T-helper 2 cell treated with Interferon-gamma antibody and Interleukin-4, amounts not matched to agents 5 μg/mL and 100 μg/mL, for 36 hours (primary cell): ENCODE data around the gene PPP1R7.

Source experiments
- DNase-seq: peaks from one replicate; pipeline ENCODE4 v3.0.0; 2021; ENCODE audit warnings: low spot score
- H3K27ac Mint-ChIP-seq: one replicate; pipeline ENCODE4 v1.8.0; 2021; ENCODE audit warnings: mild to moderate bottlenecking, mixed read lengths
- H3K27me3 Mint-ChIP-seq: one replicate; pipeline ENCODE4 v1.8.0; 2021; ENCODE audit warnings: low read depth, mixed read lengths
- H3K36me3 Mint-ChIP-seq: one replicate; pipeline ENCODE4 v1.8.0; 2021; ENCODE audit warnings: low read depth, mixed read lengths
- H3K4me1 Mint-ChIP-seq: one replicate; pipeline ENCODE4 v1.8.0; 2021; ENCODE audit warnings: low read depth, mixed read lengths
- H3K4me3 Mint-ChIP-seq: one replicate; pipeline ENCODE4 v1.8.0; 2022; ENCODE audit warnings: mild to moderate bottlenecking, moderate library complexity, mixed read lengths
- H3K9me3 Mint-ChIP-seq: one replicate; pipeline ENCODE4 v1.8.0; 2021; ENCODE audit warnings: mixed read lengths

Gene PPP1R7

DNA sequence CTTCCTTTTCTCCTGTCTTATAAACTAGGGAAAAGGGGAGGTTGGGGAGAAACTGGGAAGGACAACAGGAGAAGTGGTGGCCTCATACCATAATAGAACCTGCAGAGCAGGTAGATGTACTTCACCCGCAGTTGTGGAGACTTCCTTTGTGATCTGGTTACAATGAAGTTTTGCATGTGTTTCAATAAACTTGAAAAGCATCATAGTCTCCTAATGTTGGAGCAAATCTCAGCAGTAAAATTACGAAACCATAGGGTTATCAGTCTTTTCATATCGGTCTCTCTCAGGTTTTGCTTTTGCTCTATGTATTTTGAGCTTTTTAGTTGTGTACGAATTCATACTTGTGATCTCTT lies 68.7 kb downstream of the PPP1R7 start:
- Mint-ChIP-seq H3K36me3 (no peaks in the 10 kb centered on the region), H3K27me3 (peaks cover 26% of the 10 kb centered on the region), H3K9me3 (no peaks in the 10 kb centered on the region), H3K4me3 (peak overlapping the region; percentile 83), H3K27ac (no peak overlapping the region), H3K4me1 (peaks cover 10% of the 10 kb centered on the region)
- no peak for DNase-seq

DNA sequence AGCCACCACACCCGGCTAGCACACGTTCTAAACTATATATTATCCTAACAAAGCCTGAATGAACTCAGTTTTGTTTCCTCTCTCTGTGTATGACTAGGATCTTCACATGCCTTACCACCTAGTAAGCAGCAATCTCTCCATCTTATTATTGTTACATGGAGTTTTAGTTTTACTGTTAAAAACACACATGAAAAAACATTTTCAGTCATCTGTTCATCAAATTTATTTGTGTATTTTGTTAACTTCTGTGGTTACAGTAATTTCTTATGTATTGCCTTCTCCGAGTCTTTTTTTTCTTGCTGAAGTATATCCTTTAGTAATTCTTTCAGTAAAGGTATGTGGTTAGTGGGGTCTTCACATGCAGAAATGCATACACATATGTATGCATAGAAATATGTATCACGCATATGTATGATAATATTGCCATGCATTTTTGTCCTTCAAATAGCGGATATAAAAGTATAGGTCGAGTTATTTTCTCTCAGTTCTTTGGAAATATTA lies 69.6 kb downstream of the PPP1R7 start:
- H3K4me3 Mint-ChIP-seq = no peak overlapping the region
- H3K36me3 Mint-ChIP-seq = no peaks in the 10 kb centered on the region
- peaks cover 10% of the 10 kb centered on the region for H3K4me1 Mint-ChIP-seq

DNA sequence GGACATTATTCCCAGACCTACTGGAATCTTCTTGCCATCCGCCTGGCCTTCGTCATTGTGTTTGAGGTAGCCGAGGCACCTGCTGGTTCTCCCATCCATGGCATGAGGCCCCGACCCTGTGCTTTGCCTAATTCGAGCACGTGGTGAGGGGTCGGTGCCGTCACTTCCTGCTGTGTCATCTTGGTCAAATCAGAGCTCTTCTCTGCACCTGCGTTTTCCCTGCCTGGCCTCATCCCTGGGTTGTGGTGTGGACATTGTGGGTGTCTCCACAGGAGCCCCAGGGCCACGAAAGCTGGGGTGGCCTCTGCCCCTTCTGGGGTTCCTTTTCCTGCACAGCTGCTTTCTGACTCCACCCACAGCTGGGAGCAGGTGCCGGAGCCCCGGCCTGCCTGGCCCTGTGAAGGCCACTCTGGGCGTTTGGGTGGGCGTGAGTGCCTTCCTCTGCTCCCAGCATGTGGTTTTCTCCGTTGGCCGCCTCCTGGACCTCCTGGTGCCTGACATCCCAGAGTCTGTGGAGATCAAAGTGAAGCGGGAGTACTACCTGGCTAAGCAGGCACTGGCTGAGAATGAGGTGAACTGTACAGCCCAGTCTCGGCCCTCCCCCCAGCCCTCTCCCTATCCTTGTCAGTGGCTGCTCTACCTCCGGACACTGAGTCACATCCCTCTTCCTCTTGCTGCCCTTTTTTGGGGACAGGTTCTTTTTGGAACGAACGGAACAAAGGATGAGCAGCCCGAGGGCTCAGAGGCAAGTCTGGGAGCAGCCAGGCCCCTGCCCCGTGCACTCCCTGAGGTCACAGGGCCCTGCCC lies 73.1 kb downstream of the PPP1R7 start:
- no peak for DNase-seq
- Mint-ChIP-seq H3K9me3 (no peaks in the 10 kb centered on the region), H3K4me3 (no peak overlapping the region), H3K4me1 (peaks cover 10% of the 10 kb centered on the region), H3K36me3 (peaks cover 12% of the 10 kb centered on the region), H3K27me3 (peaks cover 18% of the 10 kb centered on the region), H3K27ac (no peak overlapping the region)

More for the DNA sequence above, 69.6 kb downstream of the PPP1R7 start:
- Mint-ChIP-seq H3K27me3 (peaks cover 26% of the 10 kb centered on the region), H3K9me3 (no peaks in the 10 kb centered on the region), H3K27ac (no peak overlapping the region)
- no peak for DNase-seq

DNA sequence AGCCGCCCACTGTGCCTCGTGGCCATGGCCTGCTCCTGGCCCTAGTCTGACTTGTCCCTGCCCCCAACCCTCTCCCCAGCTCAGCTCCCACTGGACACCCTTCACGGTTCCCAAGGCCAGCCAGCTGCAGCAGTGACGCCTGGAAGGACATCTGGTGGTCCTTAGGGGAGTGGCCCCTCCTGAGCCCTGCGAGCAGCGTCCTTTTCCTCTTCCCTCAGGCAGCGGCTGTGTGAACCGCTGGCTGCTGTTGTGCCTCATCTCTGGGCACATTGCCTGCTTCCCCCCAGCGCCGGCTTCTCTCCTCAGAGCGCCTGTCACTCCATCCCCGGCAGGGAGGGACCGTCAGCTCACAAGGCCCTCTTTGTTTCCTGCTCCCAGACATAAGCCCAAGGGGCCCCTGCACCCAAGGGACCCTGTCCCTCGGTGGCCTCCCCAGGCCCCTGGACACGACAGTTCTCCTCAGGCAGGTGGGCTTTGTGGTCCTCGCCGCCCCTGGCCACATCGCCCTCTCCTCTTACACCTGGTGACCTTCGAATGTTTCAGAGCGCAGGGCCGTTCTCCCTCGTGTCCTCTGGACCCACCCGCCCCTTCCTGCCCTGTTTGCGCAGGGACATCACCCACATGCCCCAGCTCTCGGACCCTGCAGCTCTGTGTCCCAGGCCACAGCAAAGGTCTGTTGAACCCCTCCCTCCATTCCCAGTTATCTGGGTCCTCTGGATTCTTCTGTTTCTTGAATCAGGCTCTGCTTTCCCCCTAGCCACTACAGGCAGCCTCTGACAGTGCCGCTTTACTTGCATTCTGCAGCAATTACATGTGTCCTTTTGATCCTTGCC lies 74.0 kb downstream of the PPP1R7 start:
- Mint-ChIP-seq H3K4me3 (no peak overlapping the region), H3K9me3 (no peaks in the 10 kb centered on the region), H3K36me3 (peaks cover 16% of the 10 kb centered on the region), H3K27me3 (peaks cover 11% of the 10 kb centered on the region), H3K4me1 (peaks cover 2% of the 10 kb centered on the region), H3K27ac (no peak overlapping the region)
- no peak for DNase-seq

DNA sequence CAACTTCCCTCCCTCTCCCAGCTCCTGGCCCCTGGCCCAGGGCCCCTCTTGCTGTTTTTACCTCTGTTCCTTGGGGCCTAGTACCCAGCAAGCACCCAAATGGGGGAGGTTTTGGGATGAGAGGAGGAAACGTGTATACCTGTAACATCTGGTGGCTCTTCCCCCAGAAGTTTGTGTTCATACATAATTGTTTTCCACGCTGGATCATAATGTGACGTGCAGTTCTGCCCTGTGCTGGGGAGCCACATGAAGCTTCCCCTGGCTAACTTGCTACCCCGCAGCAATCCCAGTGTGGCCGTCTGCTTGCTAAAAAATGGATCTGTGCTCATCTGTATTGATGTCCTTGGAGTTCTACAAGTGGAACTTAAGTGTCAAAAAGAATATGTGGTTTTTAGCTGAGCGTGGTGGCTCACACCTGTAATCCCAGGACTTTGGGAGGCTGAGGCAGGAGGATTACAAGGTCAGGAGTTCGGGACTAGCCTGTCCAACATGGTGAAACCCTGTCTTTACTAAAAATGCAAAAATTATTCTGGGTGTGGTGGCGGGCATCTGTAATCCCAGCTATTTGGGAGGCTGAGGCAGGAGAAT lies 74.7 kb downstream of the PPP1R7 start:
- Mint-ChIP-seq H3K4me1 (no peaks in the 10 kb centered on the region), H3K36me3 (peaks cover 17% of the 10 kb centered on the region), H3K27me3 (peaks cover 4% of the 10 kb centered on the region), H3K4me3 (no peak overlapping the region), H3K27ac (no peak overlapping the region), H3K9me3 (no peaks in the 10 kb centered on the region)
- no peak for DNase-seq

DNA sequence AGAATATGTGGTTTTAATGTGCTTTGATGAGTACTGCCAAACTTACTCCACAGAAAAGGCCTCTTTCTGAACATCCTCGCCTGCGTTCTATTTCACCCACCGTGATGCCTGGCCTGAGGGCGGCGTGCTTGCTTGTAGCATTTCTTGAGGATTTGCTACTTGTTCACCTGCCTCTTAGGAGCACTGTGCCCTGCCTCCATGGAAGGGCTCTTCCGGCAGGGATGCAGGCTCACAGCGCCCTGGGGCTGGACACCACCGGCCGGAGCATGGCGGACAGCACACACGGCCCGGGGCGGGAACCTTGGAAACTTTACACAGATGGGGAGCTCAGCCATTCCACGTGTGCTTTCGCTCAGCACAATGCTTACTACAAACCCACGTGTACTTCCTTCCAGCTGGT lies 75.3 kb downstream of the PPP1R7 start:
- H3K9me3 Mint-ChIP-seq = no peaks in the 10 kb centered on the region
- peaks cover 22% of the 10 kb centered on the region for H3K36me3 Mint-ChIP-seq
- no peak overlapping the region for H3K4me3 Mint-ChIP-seq
- no peaks in the 10 kb centered on the region for H3K4me1 Mint-ChIP-seq
- no peak for DNase-seq
- H3K27me3 Mint-ChIP-seq = no peaks in the 10 kb centered on the region
- H3K27ac Mint-ChIP-seq = no peak overlapping the region

DNA sequence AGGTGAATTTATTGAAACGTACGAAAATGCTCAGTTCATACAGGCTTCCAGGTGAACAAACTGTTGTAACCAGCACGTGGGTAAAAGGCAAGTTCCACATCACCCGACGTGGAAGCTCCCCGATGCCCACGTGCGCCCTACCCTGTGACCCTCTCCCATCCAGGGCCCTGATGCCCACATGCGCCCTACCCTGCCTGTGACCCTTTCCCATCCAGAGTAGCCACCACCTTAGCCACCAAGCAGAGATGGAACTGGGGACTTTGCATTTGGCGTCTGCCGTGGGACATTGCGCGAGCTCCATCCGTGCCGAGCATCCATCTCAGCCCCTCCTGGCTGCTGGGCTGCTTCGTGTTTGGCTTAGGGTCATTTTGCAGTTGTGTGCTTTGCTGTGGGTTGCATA lies 75.7 kb downstream of the PPP1R7 start:
- H3K4me1 Mint-ChIP-seq = no peaks in the 10 kb centered on the region

DNA sequence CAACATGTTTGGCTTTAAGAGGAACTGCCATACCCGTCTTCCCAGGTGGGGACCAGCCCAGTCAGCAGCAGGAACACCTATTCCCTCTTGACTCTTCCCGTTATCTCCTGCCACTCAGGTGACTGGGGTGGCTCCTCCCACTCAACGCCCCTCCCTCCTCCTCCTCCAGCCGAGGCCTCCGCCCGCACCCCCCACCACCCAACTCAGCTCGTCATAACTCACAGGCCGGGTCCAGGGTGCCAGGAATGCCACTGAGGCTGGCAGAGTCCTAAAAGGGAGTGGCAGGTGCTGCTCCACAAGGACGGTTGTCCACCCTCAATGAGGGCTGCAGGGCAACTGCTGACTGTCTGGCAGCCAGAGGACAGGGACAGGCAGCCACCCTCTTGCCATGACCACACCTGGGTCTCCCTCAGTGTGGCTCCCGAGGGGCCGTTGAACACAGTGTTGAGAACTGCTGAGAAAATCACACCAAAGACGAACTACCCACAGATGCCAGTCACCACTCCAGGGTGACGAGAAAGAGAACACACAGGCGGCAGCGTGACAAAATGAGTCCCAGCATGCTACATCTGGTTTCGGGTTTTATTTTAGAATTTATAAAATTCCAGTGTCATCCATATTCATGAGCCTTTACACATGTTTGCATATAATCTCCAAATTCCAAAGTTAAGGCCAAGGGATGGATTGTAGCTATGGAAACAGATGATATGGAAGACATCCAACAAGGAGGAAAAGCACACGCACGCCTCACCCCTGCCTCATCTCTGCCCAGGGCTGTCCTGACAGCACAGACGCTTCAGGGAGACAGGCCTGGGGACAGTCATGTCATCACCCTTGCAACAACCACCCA lies 76.7 kb downstream of the PPP1R7 start:
- no peaks in the 10 kb centered on the region for H3K4me1 Mint-ChIP-seq
- H3K27ac Mint-ChIP-seq = peak overlapping the region; percentile 62
- H3K4me3 Mint-ChIP-seq = no peak overlapping the region
- H3K9me3 Mint-ChIP-seq = no peaks in the 10 kb centered on the region
- peaks cover 32% of the 10 kb centered on the region for H3K36me3 Mint-ChIP-seq
- H3K27me3 Mint-ChIP-seq = no peaks in the 10 kb centered on the region
- no peak for DNase-seq

More for the DNA sequence above, 75.7 kb downstream of the PPP1R7 start:
- Mint-ChIP-seq H3K27me3 (no peaks in the 10 kb centered on the region), H3K27ac (no peak overlapping the region), H3K9me3 (no peaks in the 10 kb centered on the region), H3K4me3 (no peak overlapping the region), H3K36me3 (peaks cover 25% of the 10 kb centered on the region)
- no peak for DNase-seq

DNA sequence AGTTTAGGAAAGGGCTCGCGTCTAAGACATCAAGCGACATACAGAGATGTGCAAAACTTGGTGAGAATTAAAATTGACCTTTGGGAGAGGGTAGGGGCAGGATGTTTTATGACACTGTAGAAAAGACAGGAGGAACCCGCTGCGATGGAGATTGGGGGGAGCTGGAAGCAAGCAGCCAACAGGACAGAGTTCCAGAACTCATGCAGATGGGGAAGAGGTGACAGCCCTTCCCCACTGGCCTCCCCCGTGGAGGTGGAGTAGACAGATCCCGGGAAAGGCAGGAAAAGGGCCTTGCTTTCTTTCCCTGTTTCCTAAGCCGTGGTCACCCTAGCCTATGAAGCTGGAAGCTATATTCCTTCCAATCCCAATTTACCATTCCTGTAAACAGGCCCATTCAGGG lies 77.3 kb downstream of the PPP1R7 start:
- Mint-ChIP-seq H3K27ac (peak overlapping the region; percentile 62), H3K36me3 (peaks cover 38% of the 10 kb centered on the region), H3K9me3 (no peaks in the 10 kb centered on the region), H3K4me3 (no peak overlapping the region), H3K27me3 (no peaks in the 10 kb centered on the region), H3K4me1 (peaks cover under 1% of the 10 kb centered on the region)
- DNase-seq = no peak

DNA sequence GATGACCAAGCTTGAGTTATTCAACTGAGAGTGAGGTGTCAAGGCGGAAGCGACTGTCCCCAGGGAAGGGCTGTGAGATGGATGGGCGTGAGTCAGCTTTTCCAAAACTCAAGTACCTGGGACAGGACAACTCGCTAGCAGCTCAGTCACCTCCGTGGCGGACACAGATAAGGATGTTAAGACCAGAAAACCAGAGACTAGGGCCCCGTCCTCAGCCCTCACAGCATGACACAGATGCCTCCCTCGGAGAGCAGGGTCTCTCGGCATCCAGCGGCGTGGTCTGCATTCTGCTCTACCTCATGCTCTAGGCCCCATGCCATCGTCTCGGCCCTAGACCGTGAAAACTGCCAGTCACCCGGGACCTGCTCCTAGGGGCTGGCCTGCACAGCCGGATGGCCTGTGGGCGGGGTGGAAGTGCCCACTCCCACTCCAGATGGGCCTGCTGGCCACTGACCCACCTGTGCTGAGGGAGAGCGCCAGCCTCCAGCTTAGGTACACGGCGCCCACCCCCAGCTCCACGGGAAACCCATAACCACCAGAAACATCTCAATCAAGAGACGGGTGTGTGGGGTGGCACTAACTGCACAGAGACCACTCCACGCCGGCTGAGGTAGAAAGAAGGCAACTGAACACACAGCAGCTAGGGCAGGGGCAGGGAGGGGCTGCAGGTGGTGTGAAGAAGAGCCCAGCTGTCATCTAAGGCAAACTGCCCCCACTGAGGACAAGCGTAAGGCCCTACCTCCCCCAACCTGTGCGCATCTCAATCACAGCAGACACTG lies 78.0 kb downstream of the PPP1R7 start:
- Mint-ChIP-seq H3K27ac (no peak overlapping the region), H3K36me3 (peaks cover 43% of the 10 kb centered on the region), H3K9me3 (no peaks in the 10 kb centered on the region), H3K4me3 (no peak overlapping the region), H3K27me3 (no peaks in the 10 kb centered on the region), H3K4me1 (peaks cover 2% of the 10 kb centered on the region)
- no peak for DNase-seq

DNA sequence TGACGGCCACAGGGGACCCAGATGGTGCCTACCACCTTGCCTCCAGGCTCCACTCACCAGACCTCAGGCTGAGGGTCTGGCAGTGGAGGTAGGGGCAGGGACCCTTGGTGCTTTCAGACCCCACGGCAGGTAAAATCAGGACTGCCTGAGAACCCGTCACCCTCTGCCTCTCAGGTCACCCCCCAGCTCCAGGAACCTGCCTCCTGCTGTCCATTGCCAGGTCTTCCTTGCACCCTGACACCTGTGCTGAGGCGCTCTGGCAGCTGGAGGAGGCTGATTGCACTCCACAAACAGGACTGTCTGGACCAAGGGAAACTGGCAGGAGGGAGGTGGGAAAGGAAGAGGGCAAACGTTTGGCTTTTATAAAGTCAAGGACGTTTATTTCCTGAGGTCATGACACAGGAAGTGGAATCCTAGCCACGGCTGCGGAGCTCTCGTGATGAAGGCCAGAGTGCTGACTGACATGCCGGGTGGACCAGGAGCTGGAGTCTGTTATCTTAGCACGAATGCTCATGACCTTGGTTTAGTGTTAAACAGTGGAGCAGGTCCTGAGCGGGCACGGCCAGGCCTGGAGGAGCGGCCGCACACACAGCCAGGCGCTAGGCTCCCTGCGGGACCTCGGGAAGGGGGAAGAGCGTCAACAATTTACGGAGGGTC lies 78.7 kb downstream of the PPP1R7 start:
- H3K36me3 Mint-ChIP-seq = peaks cover 44% of the 10 kb centered on the region
- no peaks in the 10 kb centered on the region for H3K27me3 Mint-ChIP-seq
- DNase-seq = no peak
- H3K4me1 Mint-ChIP-seq = peaks cover 2% of the 10 kb centered on the region
- no peaks in the 10 kb centered on the region for H3K9me3 Mint-ChIP-seq
- no peak overlapping the region for H3K4me3 Mint-ChIP-seq
- no peak overlapping the region for H3K27ac Mint-ChIP-seq

DNA sequence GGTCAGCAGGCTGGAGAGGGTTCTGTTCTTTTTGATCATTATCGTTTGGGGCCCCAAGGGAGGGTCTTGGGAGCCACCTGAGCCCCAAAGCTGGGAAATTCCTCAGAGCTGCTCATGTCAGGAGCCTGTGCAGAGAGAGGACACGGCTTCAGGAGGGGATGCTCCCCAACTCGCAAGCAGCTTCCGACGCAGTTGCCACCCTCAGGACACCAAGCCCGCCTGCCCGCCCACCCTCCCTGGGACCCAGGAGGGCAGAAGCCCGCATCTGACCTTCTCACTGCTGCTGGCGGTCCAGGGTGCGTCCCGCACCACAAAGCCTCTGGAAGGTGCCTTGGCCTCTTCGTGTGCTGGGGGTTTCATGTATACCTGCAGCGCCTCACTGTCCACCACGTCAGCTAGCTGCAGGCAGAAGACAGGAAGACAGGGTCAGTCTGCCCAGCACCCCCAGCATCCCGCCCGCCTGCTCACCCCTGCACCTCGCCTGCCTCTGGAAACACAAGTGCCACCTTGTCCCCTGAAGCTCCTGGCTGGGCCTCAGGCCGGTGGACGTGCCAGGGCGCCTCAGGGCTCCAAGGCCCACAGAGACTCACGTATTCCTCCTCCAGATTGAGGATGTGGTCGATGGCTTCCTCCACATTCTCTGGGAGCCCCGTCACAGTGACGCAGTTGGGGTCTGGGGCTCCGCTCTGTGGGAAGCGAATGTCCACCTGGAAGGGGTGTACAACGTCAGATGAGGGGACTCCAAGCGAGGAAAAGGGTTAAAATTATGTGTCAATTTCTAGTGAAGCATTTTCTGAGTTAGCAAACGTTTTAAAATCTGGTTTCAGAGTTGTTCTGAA lies 79.5 kb downstream of the PPP1R7 start:
- no peak overlapping the region for H3K4me3 Mint-ChIP-seq
- peaks cover 48% of the 10 kb centered on the region for H3K36me3 Mint-ChIP-seq
- H3K27ac Mint-ChIP-seq = no peak overlapping the region
- DNase-seq = no peak
- no peaks in the 10 kb centered on the region for H3K9me3 Mint-ChIP-seq
- peaks cover 2% of the 10 kb centered on the region for H3K4me1 Mint-ChIP-seq
- no peaks in the 10 kb centered on the region for H3K27me3 Mint-ChIP-seq
